ENCODE data around the gene NEDD4L.

Gene NEDD4L

GRCh38 chr18:58284699-58285448 lies 240.8 kb downstream of the NEDD4L start:
- no peak overlapping the region for H3K27ac ChIP-seq
- no peak overlapping the region for H3K4me3 ChIP-seq (ENCODE audit: low read depth, low read length)
- H3K27me3 ChIP-seq (replicated peaks): no peaks in the 10 kb centered on the region
- no peak for DNase-seq
- TF ChIP-seq CTCF (IDR thresholded peaks at IDR 0.05; ENCODE audit: low read depth, low read length, missing control alignments): no peak
- in situ Hi-C loops (cut with HindIII; ENCODE audit: low pct_ligation_motif_present, low sequenced_read_pairs): no loop called here
- no peaks in the 10 kb centered on the region for H3K36me3 ChIP-seq (replicated peaks)

- no peak for TF ChIP-seq CTCF (IDR thresholded peaks at IDR 0.05; ENCODE audit: low read depth, low read length, missing control alignments)
- H3K4me3 ChIP-seq (ENCODE audit: low read depth, low read length): no peak overlapping the region
- no peaks in the 10 kb centered on the region for H3K27me3 ChIP-seq (replicated peaks)
- H3K36me3 ChIP-seq (replicated peaks): no peaks in the 10 kb centered on the region
- DNase-seq: no peak
- no peak overlapping the region for H3K27ac ChIP-seq
- in situ Hi-C loops (cut with HindIII; ENCODE audit: low pct_ligation_motif_present, low sequenced_read_pairs): no loop called here
Observed at GRCh38 chr18:58285449-58286130, 241.6 kb downstream of the NEDD4L start.

- in situ Hi-C loops (cut with HindIII; ENCODE audit: low pct_ligation_motif_present, low sequenced_read_pairs): no loop called here
- Histone ChIP-seq H3K36me3 (replicated peaks) (no peaks in the 10 kb centered on the region), H3K27me3 (replicated peaks) (no peaks in the 10 kb centered on the region), H3K27ac (no peak overlapping the region), H3K4me3 (ENCODE audit: low read depth, low read length) (no peak overlapping the region)
- DNase-seq: no peak
- TF ChIP-seq CTCF (IDR thresholded peaks at IDR 0.05; ENCODE audit: low read depth, low read length, missing control alignments): no peak
Observed at GRCh38 chr18:58286632-58287352, 242.8 kb downstream of the NEDD4L start.

GRCh38 chr18:58287353-58288274 lies 243.6 kb downstream of the NEDD4L start:
- Histone ChIP-seq H3K27ac (no peak overlapping the region), H3K4me3 (ENCODE audit: low read depth, low read length) (no peak overlapping the region), H3K27me3 (replicated peaks) (no peaks in the 10 kb centered on the region), H3K36me3 (replicated peaks) (no peaks in the 10 kb centered on the region)
- no peak for TF ChIP-seq CTCF (IDR thresholded peaks at IDR 0.05; ENCODE audit: low read depth, low read length, missing control alignments)
- in situ Hi-C loops (cut with HindIII; ENCODE audit: low pct_ligation_motif_present, low sequenced_read_pairs): no loop called here
- no peak for DNase-seq

All from brain microvascular endothelial cell (primary cell).